ENCODE measurements around the gene LIF.

LIF gene

DNA sequence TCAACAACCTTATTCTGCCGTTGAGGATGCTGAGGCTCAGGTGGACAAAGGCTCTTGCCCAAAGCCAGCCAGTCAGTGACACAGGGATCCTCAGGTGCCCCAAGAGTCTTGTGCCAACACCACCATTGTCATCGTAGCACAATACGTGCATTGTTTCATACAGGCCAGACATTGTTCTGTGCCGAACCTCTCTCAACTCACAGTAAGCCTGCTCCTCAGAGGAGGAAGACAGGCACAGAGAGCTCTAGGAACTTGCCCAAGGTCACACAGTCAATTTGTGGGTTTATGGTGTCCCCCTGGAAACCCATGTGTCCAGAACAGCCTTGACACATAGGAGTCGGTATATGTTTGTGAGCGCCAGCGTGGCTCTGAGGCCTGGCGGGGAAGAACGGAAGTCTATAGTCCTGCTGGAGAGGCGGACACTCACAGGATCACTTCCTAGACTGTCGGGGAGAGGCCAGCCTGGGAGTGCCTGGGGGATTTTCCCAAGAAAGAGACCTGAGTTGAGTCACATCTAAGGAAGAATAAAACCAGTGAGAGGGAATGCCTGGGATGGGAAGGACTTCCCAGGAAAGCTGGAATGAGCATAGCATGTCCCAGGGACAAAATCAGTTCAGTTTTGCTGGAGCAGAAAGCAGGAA lies 20.2 kb downstream of the LIF start:
- no peak overlapping the region for H3K4me3 ChIP-seq (ENCODE audit: low read length)
- H3K4me1 ChIP-seq (ENCODE audit: insufficient read depth, low read length) = peaks cover 3% of the 10 kb centered on the region
- no peaks in the 10 kb centered on the region for H3K36me3 ChIP-seq (ENCODE audit: insufficient read depth, low read depth, low read length)
- H3K9ac ChIP-seq (ENCODE audit: low read depth, low read length) = no peak overlapping the region
- no peaks in the 10 kb centered on the region for H3K9me3 ChIP-seq (ENCODE audit: insufficient read depth, low read depth, low read length)
- no peaks in the 10 kb centered on the region for H3K27me3 ChIP-seq (ENCODE audit: insufficient read depth, low read length)
- no peak overlapping the region for H3K27ac ChIP-seq (ENCODE audit: low read length)

DNA sequence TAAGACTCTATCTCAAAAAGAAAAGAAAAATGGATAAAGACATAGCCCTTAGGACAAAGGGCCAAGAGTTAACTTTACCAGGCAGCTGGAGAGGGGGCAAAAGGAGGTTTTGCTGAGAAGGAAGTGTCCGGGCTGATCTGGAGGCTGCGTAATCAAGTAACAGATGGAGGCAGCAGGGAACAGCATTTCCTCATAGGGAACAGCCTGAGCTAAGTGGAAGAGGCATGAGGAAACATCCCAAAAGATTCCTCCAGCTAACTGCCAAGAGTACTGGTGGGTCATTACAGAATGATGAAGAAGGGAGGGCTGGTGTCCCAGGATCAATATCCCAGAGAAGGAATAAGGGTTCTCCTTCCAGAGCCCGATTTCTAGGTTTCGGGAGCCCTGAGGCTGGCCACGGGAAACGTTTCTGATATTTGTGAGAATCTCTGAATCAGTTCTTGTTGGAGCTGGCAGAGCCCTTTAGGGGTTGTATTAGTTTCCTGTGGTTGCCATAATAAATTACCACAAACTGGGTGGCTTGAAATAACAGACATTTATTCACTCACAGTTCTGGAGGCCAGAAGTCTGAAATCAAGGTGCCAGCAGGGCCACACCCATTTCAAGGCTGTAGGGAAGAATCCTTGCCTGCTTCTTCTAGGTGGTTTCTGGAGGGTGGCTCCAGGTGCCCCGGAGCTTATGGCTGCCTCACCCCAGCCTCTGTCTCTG lies 21.2 kb downstream of the LIF start:
- Histone ChIP-seq H3K36me3 (ENCODE audit: insufficient read depth, low read depth, low read length) (no peaks in the 10 kb centered on the region), H3K4me1 (ENCODE audit: insufficient read depth, low read length) (peaks cover 3% of the 10 kb centered on the region), H3K4me3 (ENCODE audit: low read length) (no peak overlapping the region), H3K9me3 (ENCODE audit: insufficient read depth, low read depth, low read length) (no peaks in the 10 kb centered on the region), H3K27me3 (ENCODE audit: insufficient read depth, low read length) (no peaks in the 10 kb centered on the region), H3K9ac (ENCODE audit: low read depth, low read length) (no peak overlapping the region), H3K27ac (ENCODE audit: low read length) (no peak overlapping the region)

DNA sequence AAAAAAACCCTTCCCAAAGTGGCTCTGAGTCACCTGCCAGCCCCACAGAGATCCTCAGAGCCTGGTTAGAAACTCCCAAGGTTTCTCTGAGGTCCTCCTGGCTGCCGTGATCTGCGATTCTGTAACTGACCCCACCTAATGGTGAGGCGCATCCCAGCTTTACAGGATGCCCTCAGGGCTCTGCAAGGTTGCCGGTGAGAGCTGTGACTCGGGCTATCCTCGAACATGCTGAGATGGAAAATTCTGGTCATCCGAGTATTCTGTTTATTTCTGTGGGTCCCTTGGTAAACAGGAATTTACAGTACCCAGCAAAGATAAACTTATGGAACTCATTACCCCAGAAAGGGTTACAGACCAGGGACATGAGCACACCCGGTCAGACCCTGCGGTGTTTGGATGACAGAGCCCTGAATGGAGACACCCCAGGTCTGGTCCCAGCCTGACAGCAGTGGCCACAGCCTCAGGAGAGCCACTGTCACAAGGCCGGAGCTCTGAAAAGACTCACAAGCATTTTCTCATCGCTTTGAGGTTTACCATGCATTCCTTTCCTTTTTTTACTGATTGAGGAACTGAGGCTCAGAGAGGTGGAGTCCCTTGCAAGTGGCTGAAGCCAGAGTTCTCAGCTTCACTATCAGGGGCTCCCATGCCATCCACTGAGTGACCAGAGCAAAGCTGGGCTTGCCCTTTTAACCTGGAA lies 22.2 kb downstream of the LIF start:
- H3K4me3 ChIP-seq (ENCODE audit: low read length) = no peak overlapping the region
- H3K9me3 ChIP-seq (ENCODE audit: insufficient read depth, low read depth, low read length) = no peaks in the 10 kb centered on the region
- no peaks in the 10 kb centered on the region for H3K27me3 ChIP-seq (ENCODE audit: insufficient read depth, low read length)
- H3K27ac ChIP-seq (ENCODE audit: low read length) = no peak overlapping the region
- H3K36me3 ChIP-seq (ENCODE audit: insufficient read depth, low read depth, low read length) = no peaks in the 10 kb centered on the region
- H3K4me1 ChIP-seq (ENCODE audit: insufficient read depth, low read length) = peaks cover 3% of the 10 kb centered on the region
- H3K9ac ChIP-seq (ENCODE audit: low read depth, low read length) = no peak overlapping the region

- H3K4me3 ChIP-seq (ENCODE audit: low read length) = no peak overlapping the region
- no peaks in the 10 kb centered on the region for H3K36me3 ChIP-seq (ENCODE audit: insufficient read depth, low read depth, low read length)
- no peaks in the 10 kb centered on the region; the same call in 1 of the 2 replicates for H3K4me1 ChIP-seq (ENCODE audit: insufficient read depth, low read length)
- H3K27ac ChIP-seq (ENCODE audit: low read length) = no peak overlapping the region
- no peaks in the 10 kb centered on the region for H3K9me3 ChIP-seq (ENCODE audit: insufficient read depth, low read depth, low read length)
- H3K27me3 ChIP-seq (ENCODE audit: insufficient read depth, low read length) = no peaks in the 10 kb centered on the region
- H3K9ac ChIP-seq (ENCODE audit: low read depth, low read length) = no peak overlapping the region
These were observed 23.3 kb downstream of the LIF start for GRCh38 chr22:30223303-30223702.

- Histone ChIP-seq H3K4me3 (ENCODE audit: low read length) (no peak overlapping the region), H3K27ac (ENCODE audit: low read length) (no peak overlapping the region), H3K9ac (ENCODE audit: low read depth, low read length) (no peak overlapping the region), H3K36me3 (ENCODE audit: insufficient read depth, low read depth, low read length) (no peaks in the 10 kb centered on the region), H3K27me3 (ENCODE audit: insufficient read depth, low read length) (no peaks in the 10 kb centered on the region), H3K4me1 (ENCODE audit: insufficient read depth, low read length) (no peaks in the 10 kb centered on the region; the same call in 1 of the 2 replicates), H3K9me3 (ENCODE audit: insufficient read depth, low read depth, low read length) (no peaks in the 10 kb centered on the region)
These were observed 24.2 kb downstream of the LIF start for GRCh38 chr22:30222321-30222720.

DNA sequence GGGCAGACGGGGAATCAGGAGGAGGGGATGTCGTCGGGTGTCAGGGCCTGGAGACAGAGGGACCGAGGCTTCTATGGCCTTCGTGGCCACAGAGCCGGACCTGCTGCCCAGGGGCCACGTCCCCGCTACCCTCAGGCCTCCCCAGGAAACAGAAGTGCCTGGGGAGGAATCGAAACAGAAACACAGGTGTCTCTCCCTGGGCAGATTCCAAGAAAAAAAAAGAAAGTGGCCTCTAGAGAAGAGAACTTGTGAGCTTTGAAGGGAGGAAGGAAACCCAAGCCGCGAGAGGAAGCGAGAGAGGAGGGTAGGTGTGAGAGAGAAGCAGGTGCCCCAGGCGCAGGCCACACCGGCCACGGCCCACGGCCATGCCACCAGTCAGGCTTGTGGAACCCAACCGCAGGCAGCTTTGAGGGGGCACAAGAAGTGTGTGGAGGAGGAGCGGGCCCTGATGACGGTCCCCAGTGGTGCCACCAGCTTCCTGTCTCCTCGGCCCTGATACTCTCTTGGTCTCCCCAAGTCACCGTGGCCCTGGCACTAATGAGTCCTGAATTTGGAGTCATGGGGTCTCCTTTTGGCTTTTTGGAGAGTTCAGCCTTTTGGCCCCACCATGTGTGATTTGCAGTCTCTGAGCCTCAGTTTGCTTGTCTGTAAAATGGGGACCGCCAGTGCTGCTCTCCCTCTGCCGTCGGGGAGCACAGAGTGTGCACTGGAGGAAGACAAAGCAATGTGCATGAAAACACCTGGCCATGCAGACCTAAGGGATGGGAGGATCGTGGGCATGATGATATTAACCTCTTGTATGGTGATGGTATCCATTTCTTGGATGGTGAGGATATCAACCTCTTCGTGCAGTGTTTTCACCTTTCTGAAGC lies 25.2 kb downstream of the LIF start:
- H3K4me3 ChIP-seq (ENCODE audit: low read length) = no peak overlapping the region
- no peak overlapping the region for H3K9ac ChIP-seq (ENCODE audit: low read depth, low read length)
- no peak overlapping the region for H3K27ac ChIP-seq (ENCODE audit: low read length)
- no peaks in the 10 kb centered on the region for H3K27me3 ChIP-seq (ENCODE audit: insufficient read depth, low read length)
- H3K9me3 ChIP-seq (ENCODE audit: insufficient read depth, low read depth, low read length) = no peaks in the 10 kb centered on the region
- H3K4me1 ChIP-seq (ENCODE audit: insufficient read depth, low read length) = no peaks in the 10 kb centered on the region; the same call in 1 of the 2 replicates
- no peaks in the 10 kb centered on the region for H3K36me3 ChIP-seq (ENCODE audit: insufficient read depth, low read depth, low read length)

- Histone ChIP-seq H3K27me3 (ENCODE audit: insufficient read depth, low read length) (no peaks in the 10 kb centered on the region), H3K9me3 (ENCODE audit: insufficient read depth, low read depth, low read length) (no peaks in the 10 kb centered on the region), H3K36me3 (ENCODE audit: insufficient read depth, low read depth, low read length) (no peaks in the 10 kb centered on the region), H3K4me3 (ENCODE audit: low read length) (no peak overlapping the region), H3K4me1 (ENCODE audit: insufficient read depth, low read length) (no peaks in the 10 kb centered on the region; the same call in 1 of the 2 replicates), H3K9ac (ENCODE audit: low read depth, low read length) (no peak overlapping the region), H3K27ac (ENCODE audit: low read length) (no peak overlapping the region)
These were observed 26.1 kb downstream of the LIF start for GRCh38 chr22:30220338-30221012.

DNA sequence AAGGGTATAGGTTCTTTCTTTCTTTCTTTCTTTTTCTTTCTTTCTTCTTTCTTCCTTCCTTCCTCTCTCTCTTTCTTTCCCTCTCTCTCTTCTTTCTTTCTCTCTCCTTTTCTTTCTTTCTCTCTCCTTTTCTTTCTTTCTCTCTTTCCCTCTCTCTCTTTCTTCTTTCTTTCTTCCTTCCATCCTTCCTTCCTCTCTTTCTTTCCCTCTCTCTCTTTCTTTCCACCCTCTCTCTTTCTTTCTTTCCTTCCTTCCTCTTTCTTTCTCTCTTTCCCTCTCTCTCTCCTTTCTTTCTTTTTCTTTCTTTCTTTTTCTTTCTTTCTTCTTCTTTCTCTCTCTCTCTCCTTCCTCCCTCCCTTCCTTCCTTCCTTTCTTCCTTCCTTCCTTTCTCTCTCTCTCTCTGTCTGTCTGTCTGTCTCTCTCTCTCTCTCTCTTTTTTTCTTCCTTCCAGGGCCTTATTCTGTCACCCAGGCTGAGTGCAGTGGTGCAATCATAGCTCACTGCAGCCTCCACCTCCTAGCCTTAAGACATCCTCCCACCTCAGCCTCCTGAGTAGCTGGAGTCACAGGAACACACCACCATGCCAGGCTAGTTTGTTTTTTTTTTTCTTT lies 26.8 kb downstream of the LIF start:
- Histone ChIP-seq H3K9me3 (ENCODE audit: insufficient read depth, low read depth, low read length) (no peaks in the 10 kb centered on the region), H3K4me3 (ENCODE audit: low read length) (no peak overlapping the region), H3K9ac (ENCODE audit: low read depth, low read length) (no peak overlapping the region), H3K27me3 (ENCODE audit: insufficient read depth, low read length) (no peaks in the 10 kb centered on the region), H3K4me1 (ENCODE audit: insufficient read depth, low read length) (peaks cover 3% of the 10 kb centered on the region), H3K27ac (ENCODE audit: low read length) (no peak overlapping the region), H3K36me3 (ENCODE audit: insufficient read depth, low read depth, low read length) (no peaks in the 10 kb centered on the region)

- H3K4me1 ChIP-seq (ENCODE audit: insufficient read depth, low read length) = peaks cover 8% of the 10 kb centered on the region
- no peak overlapping the region for H3K4me3 ChIP-seq (ENCODE audit: low read length)
- no peaks in the 10 kb centered on the region for H3K27me3 ChIP-seq (ENCODE audit: insufficient read depth, low read length)
- H3K9me3 ChIP-seq (ENCODE audit: insufficient read depth, low read depth, low read length) = no peaks in the 10 kb centered on the region
- H3K36me3 ChIP-seq (ENCODE audit: insufficient read depth, low read depth, low read length) = no peaks in the 10 kb centered on the region
- no peak overlapping the region for H3K9ac ChIP-seq (ENCODE audit: low read depth, low read length)
- no peak overlapping the region for H3K27ac ChIP-seq (ENCODE audit: low read length)
These were observed 27.4 kb downstream of the LIF start for GRCh38 chr22:30219049-30219654.

DNA sequence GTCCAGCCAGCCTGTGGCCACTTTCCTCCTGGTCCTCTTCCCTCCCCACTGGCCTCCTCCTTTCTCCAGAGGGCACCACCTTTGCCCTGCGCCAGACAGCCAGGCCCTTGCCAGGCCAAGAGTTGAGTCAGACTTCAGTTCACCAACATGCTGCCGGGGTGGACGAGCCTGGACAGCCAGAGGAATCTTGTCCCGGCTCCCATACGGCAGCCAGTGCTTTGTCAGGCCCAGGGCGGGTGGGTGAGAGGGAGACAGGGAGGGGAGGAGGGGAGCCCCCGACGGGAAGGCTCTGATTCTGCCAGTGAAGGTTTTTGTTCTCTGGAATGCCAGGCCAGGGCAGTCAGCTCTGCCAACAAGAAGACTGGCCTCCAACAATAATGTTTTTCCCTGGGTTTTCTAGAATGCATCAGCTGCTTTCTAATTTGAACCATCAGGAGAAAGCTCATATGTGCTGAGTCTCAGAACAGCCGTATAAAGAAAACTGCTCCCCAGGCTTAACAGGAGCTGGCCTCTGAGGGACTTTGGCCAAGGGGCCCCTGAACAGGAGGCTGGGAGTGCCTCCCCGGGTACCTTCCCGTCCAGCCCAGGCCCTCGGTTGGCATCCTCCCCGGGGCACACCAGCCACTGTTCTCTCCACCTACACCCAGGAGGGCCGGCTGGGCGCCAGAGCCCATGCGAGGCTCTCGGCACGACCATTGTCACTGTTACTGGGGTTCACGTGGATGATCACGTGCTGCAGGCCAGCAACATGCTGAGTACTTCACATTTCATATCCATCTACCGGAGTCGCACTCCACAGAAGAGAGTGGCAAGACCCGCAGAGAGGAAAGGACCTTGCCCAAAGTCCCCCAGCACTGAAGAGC lies 28.6 kb downstream of the LIF start:
- H3K9ac ChIP-seq (ENCODE audit: low read depth, low read length) = no peak overlapping the region
- no peak overlapping the region for H3K4me3 ChIP-seq (ENCODE audit: low read length)
- H3K9me3 ChIP-seq (ENCODE audit: insufficient read depth, low read depth, low read length) = no peaks in the 10 kb centered on the region
- H3K27me3 ChIP-seq (ENCODE audit: insufficient read depth, low read length) = no peaks in the 10 kb centered on the region
- peaks cover 8% of the 10 kb centered on the region for H3K4me1 ChIP-seq (ENCODE audit: insufficient read depth, low read length)
- no peaks in the 10 kb centered on the region for H3K36me3 ChIP-seq (ENCODE audit: insufficient read depth, low read depth, low read length)
- H3K27ac ChIP-seq (ENCODE audit: low read length) = no peak overlapping the region

Data from iPS-20b (cell line).